B cell (primary cell): ENCODE results near the gene PCDHGC3. TPM values are rescaled to one million over a fixed set of nuclear protein-coding genes. Genes with fewer than 3 reads are reported as not detected.

ENCODE experiments used
- ATAC-seq: fragments of 200-7000 bp; cut with Tn5 transposase; one replicate; pipeline ENCODE4 v1.10.0; 2021; ENCODE audit warnings: low read depth, mild to moderate bottlenecking, moderate number of reproducible peaks, moderate library complexity
- CTCF ChIA-PET: fragments of 350-600 bp; sonication (Branson Sonifier 250); formaldehyde crosslinking; loops from one replicate; lab custom pipeline; 2021; ENCODE audit warnings: antibody characterized with exemption, inconsistent platforms; lab: Charles Lee
- POLR2A ChIA-PET: fragments of 350-600 bp; sonication (Branson Sonifier 250); formaldehyde crosslinking; loops from one replicate; lab custom pipeline; 2021; ENCODE audit warnings: antibody characterized with exemption; lab: Charles Lee
- DNase-seq: peaks from one replicate; pipeline ENCODE4 v3.0.0; 2013
- H2AFZ ChIP-seq: 2 replicates; pipeline ENCODE4 v1.6.1; 2012; ENCODE audit warnings: mild to moderate bottlenecking, low read depth, low read length; ENCODE audit not compliant: insufficient read depth, poor library complexity, severe bottlenecking
- H3K27ac ChIP-seq, 2 donors: 1 replicate in 1 of 2; 2 replicates in 1 of 2; pipeline ENCODE4 v1.5.1; 2012 to 2013; ENCODE audit warnings: low read length in 2 of 2, mild to moderate bottlenecking in 2 of 2, moderate library complexity in 1 of 2
- H3K27me3 ChIP-seq, 4 experiments: fragments of 200-600 bp in 1 of 4; sonication (generic) in 1 of 4; replicated peaks in 1 of 4; 1 replicate in 2 of 4; 2 replicates in 2 of 4; pipeline versions ENCODE4 v1.6.1 to v1.7.0; 2013 to 2016; ENCODE audit warnings: low read length in 3 of 4, mild to moderate bottlenecking in 2 of 4, mixed read lengths in 1 of 4, moderate library complexity in 1 of 4; ENCODE audit not compliant: insufficient read depth in 4 of 4, control insufficient read depth in 3 of 4; ENCODE audit errors: control extremely low read depth in 1 of 4
- H3K36me3 ChIP-seq, 2 experiments: replicated peaks in 1 of 2; 1 replicate in 1 of 2; 2 replicates in 1 of 2; pipeline versions ENCODE4 v1.6.1 to v1.7.1; 2013; ENCODE audit warnings: low read length in 1 of 2; ENCODE audit not compliant: insufficient read depth in 2 of 2, control insufficient read depth in 1 of 2; ENCODE audit errors: control extremely low read depth in 1 of 2, extremely low read depth in 1 of 2
- H3K4me1 ChIP-seq, 2 donors: fragments of 200-600 bp in 1 of 2; sonication (generic) in 1 of 2; 1 replicate in 1 of 2; 2 replicates in 1 of 2; pipeline versions ENCODE4 v1.5.1 to v1.6.1; 2013 to 2017; ENCODE audit warnings: low read length in 2 of 2; ENCODE audit not compliant: control insufficient read depth in 2 of 2, insufficient read depth in 2 of 2
- H3K4me2 ChIP-seq: replicated peaks from 2 replicates; pipeline ENCODE3; 2012; ENCODE audit warnings: mild to moderate bottlenecking, low read depth, low read length; ENCODE audit not compliant: poor library complexity, severe bottlenecking
- H3K4me3 ChIP-seq, 5 experiments: fragments of 200-600 bp in 1 of 5; sonication (generic) in 1 of 5; 1 replicate in 3 of 5; 2 replicates in 2 of 5; pipeline versions ENCODE4 v1.5.1 to v1.7.0; 2011 to 2016; ENCODE audit warnings: low read length in 4 of 5, mild to moderate bottlenecking in 4 of 5, low read depth in 2 of 5, control low read depth in 1 of 5, moderate library complexity in 1 of 5; ENCODE audit not compliant: insufficient read depth in 1 of 5; ENCODE audit errors: control extremely low read depth in 1 of 5, extremely low read depth in 1 of 5
- H3K79me2 ChIP-seq: fragments of 200-600 bp; sonication (generic); one replicate; pipeline ENCODE4 v1.6.0; 2016; ENCODE audit warnings: low read length; ENCODE audit not compliant: control insufficient read depth, insufficient read depth
- H3K9ac ChIP-seq: fragments of 200-600 bp; sonication (generic); 2 replicates; pipeline ENCODE4 v1.6.1; 2017; ENCODE audit warnings: mild to moderate bottlenecking, low read length, moderate library complexity
- H3K9me3 ChIP-seq, 3 donors: one replicate each; pipeline versions ENCODE4 v1.6.1 to v1.7.1; 2013; ENCODE audit warnings: low read length in 2 of 3; ENCODE audit not compliant: control insufficient read depth in 2 of 3, insufficient read depth in 1 of 3; ENCODE audit errors: control extremely low read depth in 1 of 3
- H4K20me1 ChIP-seq: 2 replicates; pipeline ENCODE4 v1.6.0; 2012; ENCODE audit warnings: mild to moderate bottlenecking, low read length; ENCODE audit not compliant: insufficient read depth, control insufficient read depth, poor library complexity, severe bottlenecking
- H3K27ac Mint-ChIP-seq: one replicate; pipeline ENCODE4 v1.8.0; 2021; ENCODE audit warnings: mixed read lengths
- H3K27me3 Mint-ChIP-seq: one replicate; pipeline ENCODE4 v1.8.0; 2021; ENCODE audit warnings: mixed read lengths
- H3K4me1 Mint-ChIP-seq: one replicate; pipeline ENCODE4 v1.8.0; 2021; ENCODE audit warnings: mixed read lengths
- H3K4me3 Mint-ChIP-seq: one replicate; pipeline ENCODE4 v1.8.0; 2021; ENCODE audit warnings: mixed read lengths
- H3K9me3 Mint-ChIP-seq: one replicate; pipeline ENCODE4 v1.8.0; 2022; ENCODE audit warnings: mixed read lengths; ENCODE audit not compliant: insufficient read depth
- EZH2 ChIP-seq: IDR thresholded peaks from 2 replicates; pipeline ENCODE4 v1.6.1; 2012; ENCODE audit warnings: borderline replicate concordance, low read depth, mild to moderate bottlenecking, moderate library complexity, low read length; ENCODE audit not compliant: insufficient read depth, poor library complexity, severe bottlenecking
- WGBS: methylation state at CpG from one replicate; pipeline ENCODE4 v1.1.5; 2013; ENCODE audit warnings: missing lambda C conversion rate; ENCODE audit not compliant: insufficient coverage; 5-methylcytosine and 5-hydroxymethylcytosine counted together
- intact Hi-C: fragments of 100-400 bp; cut with micrococcal nuclease; formaldehyde crosslinking; loops from one replicate; pipeline ENCODE4 v1.10.0; 2022
- polyA plus RNA-seq: library from polyadenylated mRNA; depleted of rRNA; stranded (reverse); fragments of >200 nt; gene quantifications from 2 replicates; pipeline ENCODE4 v1.2.3, GENCODE V29; 2012
- total RNA-seq, 2 donors: library from RNA; stranded (reverse); fragments of 120-200 nt in 1 of 2; gene quantifications; 1 replicate in 1 of 2; 2 replicates in 1 of 2; pipeline versions ENCODE4 v1.2.3 to v1.2.4, GENCODE V29; 2013 to 2022
- TF ChIP-seq, protein P1 (sequence below): fragments of 200-600 bp; IDR thresholded peaks from one replicate; pipeline ENCODE4 v1.8.0; 2022; ENCODE audit warnings: antibody characterized with exemption, mild to moderate bottlenecking

Gene PCDHGC3
- total and polyA plus RNA-seq, 2 donors (not counting 1 experiment from before 2014, with no cell fraction given): 0.88 to 2.0 TPM

DNA sequence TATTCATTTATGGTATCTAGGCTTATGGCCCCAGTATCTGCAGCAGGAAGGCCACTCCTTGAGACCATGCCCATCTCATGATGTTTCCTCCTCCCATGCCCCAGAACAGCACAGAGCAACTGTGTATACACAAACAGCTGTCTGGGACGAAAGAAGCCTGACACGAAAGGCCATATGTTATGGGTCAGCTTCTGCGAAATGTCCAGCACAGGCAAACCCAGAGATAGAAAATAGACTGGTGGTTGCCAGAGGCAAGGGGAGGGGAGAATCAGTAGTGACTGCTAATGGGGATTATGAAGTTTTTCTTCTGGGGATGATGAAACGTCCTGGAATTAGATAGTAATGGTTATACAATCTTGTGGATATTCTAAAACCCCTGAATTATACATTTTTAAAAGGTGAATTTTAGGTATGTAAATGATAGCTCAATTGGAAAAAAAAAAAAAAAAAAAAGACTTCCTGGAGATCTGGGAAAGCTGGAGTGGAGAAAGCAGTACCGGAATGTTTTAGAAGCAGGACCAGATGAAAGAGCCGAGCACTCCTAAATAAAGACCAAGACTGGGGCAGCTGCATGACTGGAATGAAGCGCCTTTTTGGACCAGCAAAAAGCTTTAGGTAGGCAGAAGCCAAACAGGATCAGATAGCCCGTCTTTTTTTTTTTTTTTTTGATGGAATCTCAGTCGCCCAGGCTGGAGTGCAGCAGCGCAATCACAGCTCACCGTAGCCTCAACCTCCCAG is 42.3 kb downstream of the PCDHGC3 start:
- WGBS: 97% methylated on average over 5 of the region's 11 CpGs
- no peak overlapping the region for H3K9ac ChIP-seq
- no peaks in the 10 kb centered on the region for H3K9me3 Mint-ChIP-seq
- H3K4me3 Mint-ChIP-seq: no peak overlapping the region
- H3K79me2 ChIP-seq: no peaks in the 10 kb centered on the region
- H3K4me2 ChIP-seq: no peak overlapping the region
- ChIA-PET CTCF (interaction anchor here (0.7 to 1.5 kb wide), 4 partner anchors 88 to 339 kb away, joined by 3 to 5 read pairs (median 3); partner anchors contain the start of genes PCDHGA11, PCDHGA12 and PCDHGB5), POLR2A (interaction anchor here (0.7 kb wide), 1 partner anchor 34 kb away, joined by 3 read pairs; no protein-coding TSS in a partner anchor)
- H3K27me3 ChIP-seq: no peaks in the 10 kb centered on the region
- H2AFZ ChIP-seq: no peak overlapping the region
- peaks cover 39% of the 10 kb centered on the region for H3K4me1 Mint-ChIP-seq
- DNase-seq (no peak), ATAC-seq (no peak)
- no peaks in the 10 kb centered on the region for H3K9me3 ChIP-seq
- intact Hi-C loops: no loop called here
- H4K20me1 ChIP-seq: peaks cover 10% of the 10 kb centered on the region
- H3K27me3 Mint-ChIP-seq: no peaks in the 10 kb centered on the region
- no peak overlapping the region for H3K27ac Mint-ChIP-seq
- peaks cover 2 to 80% of the 10 kb centered on the region in 2 experiments for H3K36me3 ChIP-seq
- no peak overlapping the region for H3K4me3 ChIP-seq
- peaks cover 23 to 42% of the 10 kb centered on the region in 2 donors for H3K4me1 ChIP-seq
- TF ChIP-seq, protein P1, sequence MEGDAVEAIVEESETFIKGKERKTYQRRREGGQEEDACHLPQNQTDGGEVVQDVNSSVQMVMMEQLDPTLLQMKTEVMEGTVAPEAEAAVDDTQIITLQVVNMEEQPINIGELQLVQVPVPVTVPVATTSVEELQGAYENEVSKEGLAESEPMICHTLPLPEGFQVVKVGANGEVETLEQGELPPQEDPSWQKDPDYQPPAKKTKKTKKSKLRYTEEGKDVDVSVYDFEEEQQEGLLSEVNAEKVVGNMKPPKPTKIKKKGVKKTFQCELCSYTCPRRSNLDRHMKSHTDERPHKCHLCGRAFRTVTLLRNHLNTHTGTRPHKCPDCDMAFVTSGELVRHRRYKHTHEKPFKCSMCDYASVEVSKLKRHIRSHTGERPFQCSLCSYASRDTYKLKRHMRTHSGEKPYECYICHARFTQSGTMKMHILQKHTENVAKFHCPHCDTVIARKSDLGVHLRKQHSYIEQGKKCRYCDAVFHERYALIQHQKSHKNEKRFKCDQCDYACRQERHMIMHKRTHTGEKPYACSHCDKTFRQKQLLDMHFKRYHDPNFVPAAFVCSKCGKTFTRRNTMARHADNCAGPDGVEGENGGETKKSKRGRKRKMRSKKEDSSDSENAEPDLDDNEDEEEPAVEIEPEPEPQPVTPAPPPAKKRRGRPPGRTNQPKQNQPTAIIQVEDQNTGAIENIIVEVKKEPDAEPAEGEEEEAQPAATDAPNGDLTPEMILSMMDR: no peak
- no peak for TF ChIP-seq EZH2
- H3K27ac ChIP-seq: no peak overlapping the region

DNA sequence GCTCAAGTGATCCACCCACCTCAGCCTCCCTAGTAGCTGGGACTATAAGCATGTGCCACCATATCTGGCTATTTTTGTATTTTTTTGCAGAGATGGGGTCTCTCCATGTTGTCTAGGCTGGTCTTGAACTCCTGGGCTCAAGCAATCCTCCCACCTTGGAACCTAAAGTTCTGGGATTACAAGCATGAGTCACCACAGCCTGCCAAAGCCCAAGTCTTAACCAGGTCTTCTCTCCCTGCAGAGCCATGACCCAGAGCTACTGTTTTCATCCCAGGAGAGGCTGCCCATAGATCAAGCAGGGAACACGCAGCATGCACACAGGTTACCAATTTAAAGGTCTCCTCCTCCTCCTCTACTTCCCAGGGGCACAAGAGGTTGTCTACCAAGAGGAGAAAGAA is 42.9 kb downstream of the PCDHGC3 start:
- 100% methylated on average over 1 of the region's 1 CpG for WGBS
- Mint-ChIP-seq H3K27ac (no peak overlapping the region), H3K9me3 (no peaks in the 10 kb centered on the region), H3K27me3 (no peaks in the 10 kb centered on the region), H3K4me3 (no peak overlapping the region), H3K4me1 (peaks cover 35% of the 10 kb centered on the region)
- intact Hi-C loops: no loop called here
- TF ChIP-seq EZH2: no peak
- TF ChIP-seq, protein P1: no peak
- no peaks in the 10 kb centered on the region for H3K9me3 ChIP-seq
- no peak overlapping the region for H2AFZ ChIP-seq
- no peaks in the 10 kb centered on the region for H3K27me3 ChIP-seq
- CTCF ChIA-PET: interaction anchor here (0.7 to 1.5 kb wide), 4 partner anchors 89 to 338 kb away, joined by 3 to 5 read pairs (median 3); partner anchors contain the start of genes PCDHGA11, PCDHGA12 and PCDHGB5
- POLR2A ChIA-PET: interaction anchor here (0.7 kb wide), 1 partner anchor 33 kb away, joined by 3 read pairs; no protein-coding TSS in a partner anchor
- peaks cover 18 to 37% of the 10 kb centered on the region in 2 donors for H3K4me1 ChIP-seq
- peaks cover 9% of the 10 kb centered on the region for H4K20me1 ChIP-seq
- no peak overlapping the region for H3K27ac ChIP-seq
- H3K9ac ChIP-seq: no peak overlapping the region
- no peaks in the 10 kb centered on the region for H3K79me2 ChIP-seq
- no peak overlapping the region for H3K4me2 ChIP-seq
- DNase-seq: no peak
- H3K4me3 ChIP-seq: no peak overlapping the region
- no peak for ATAC-seq
- peaks cover 2 to 84% of the 10 kb centered on the region in 2 experiments for H3K36me3 ChIP-seq
